Gastrocnemius medialis (tissue), 4 donors: Measurements from ENCODE around the gene BARX2. TPM values are rescaled to one million over a fixed set of nuclear protein-coding genes. Genes with fewer than 3 reads are reported as not detected.

Experiments
- ATAC-seq, 2 donors: fragments of 150-250 bp; one replicate each; pipeline ENCODE4 v1.9.1; 2016
- DNase-seq, 2 donors: peaks; one replicate each; pipeline ENCODE4 v3.0.0-alpha.2; 2019
- H3K27ac ChIP-seq, 4 donors: fragments of 200-600 bp; sonication (generic); 1 replicate in 1 of 4; 2 replicates in 3 of 4; pipeline ENCODE4 v1.5.1; 2016 to 2018; ENCODE audit warnings: mild to moderate bottlenecking in 2 of 4, moderate library complexity in 1 of 4
- H3K27me3 ChIP-seq, 3 donors: fragments of 200-600 bp; sonication (generic) in 2 of 3; 1 replicate in 1 of 3; 2 replicates in 2 of 3; pipeline versions ENCODE4 v1.5.1 to v1.6.0; 2016 to 2019; ENCODE audit warnings: mild to moderate bottlenecking in 1 of 3, moderate library complexity in 1 of 3
- H3K36me3 ChIP-seq, 2 donors: fragments of 200-600 bp; sonication (generic) in 1 of 2; one replicate each; pipeline ENCODE4 v1.5.1; 2017 to 2018
- H3K4me1 ChIP-seq, 2 donors: fragments of 200-600 bp; sonication (generic) in 1 of 2; one replicate each; pipeline ENCODE4 v1.5.1; 2016 to 2017; ENCODE audit warnings: mild to moderate bottlenecking in 2 of 2
- H3K4me3 ChIP-seq, 4 donors: fragments of 200-600 bp; sonication (generic) in 3 of 4; 1 replicate in 1 of 4; 2 replicates in 3 of 4; pipeline ENCODE4 v1.5.1; 2016 to 2019; ENCODE audit warnings: mild to moderate bottlenecking in 2 of 4
- H3K9me3 ChIP-seq, 3 donors: fragments of 200-600 bp; sonication (generic) in 2 of 3; 1 replicate in 1 of 3; 2 replicates in 2 of 3; pipeline ENCODE4 v1.5.1; 2016 to 2019
- CTCF ChIP-seq, 5 experiments: fragments of 450-650 bp in 3 of 5; fragments of 200-600 bp in 2 of 5; sonication (generic) in 2 of 5; IDR thresholded peaks in 4 of 5; conservative IDR thresholded peaks in 1 of 5; 1 replicate in 4 of 5; 2 replicates in 1 of 5; pipeline ENCODE4 v1.5.1; 2016 to 2019; ENCODE audit warnings: antibody characterized with exemption in 5 of 5, mild to moderate bottlenecking in 3 of 5, moderate library complexity in 3 of 5
- POLR2A ChIP-seq, 2 donors: fragments of 450-650 bp; IDR thresholded peaks; one replicate each; pipeline ENCODE4 v1.6.1; 2017; ENCODE audit warnings: antibody characterized with exemption in 2 of 2, mild to moderate bottlenecking in 2 of 2, moderate library complexity in 2 of 2
- in situ Hi-C, 4 donors: fragments of 200-750 bp; cut with MboI; loops; one replicate each; pipeline versions ENCODE4 v1.15.0 to v1.8.0; 2017; ENCODE audit warnings: low sequenced_read_pairs in 4 of 4
- intact Hi-C: fragments of 100-400 bp; cut with DNase I; formaldehyde crosslinking; loops from one replicate; pipeline ENCODE4 v1.15.1; 2023; ENCODE audit warnings: low total_unique reads
- total RNA-seq, 4 donors: library from RNA; depleted of rRNA; stranded (reverse); fragments of >200 nt; gene quantifications; one replicate each; pipeline versions ENCODE4 v1.1.0 to v1.2.3, GENCODE V29; 2016

BARX2 gene
- total RNA-seq, 4 donors from 2014 or later, result 1.2 to 4.4 TPM; not detected in 2

- intact Hi-C loops, result no loop called here
- Histone ChIP-seq H3K4me3 (peak overlapping the region in 3 of 4 donors; percentile 22 to 46 (median 26)), H3K27me3 (peaks cover 78 to 93% (median 82%) of the 10 kb centered on the region in 3 donors), H3K27ac (peak overlapping the region in 1 of 4 donors; percentile 3), H3K36me3 (no peaks in the 10 kb centered on the region), H3K9me3 (no peaks in the 10 kb centered on the region), H3K4me1 (peaks cover 0 to 5% of the 10 kb centered on the region in 2 donors)
- TF ChIP-seq CTCF (IDR thresholded peaks at IDR 0.05 in 4 of 5, conservative IDR thresholded peaks at IDR 0.05 in 1 of 5) (no peak), POLR2A (IDR thresholded peaks at IDR 0.05) (no peak)
- in situ Hi-C loops, result loop anchor here in 2 of 4 donors (25.0 kb wide), 1 partner anchor 362 kb away; no protein-coding TSS in a partner anchor
- peak in 1 of 2 donors; percentile 42 for DNase-seq
- peak in 1 of 2 donors; percentile 24 for ATAC-seq
These were observed 476 bp upstream of the BARX2 start for GRCh38 chr11:129374993-129375750.

- no peaks in the 10 kb centered on the region for H3K36me3 ChIP-seq
- no peaks in the 10 kb centered on the region for H3K9me3 ChIP-seq
- no peak overlapping the region for H3K27ac ChIP-seq
- H3K4me1 ChIP-seq, result peaks cover 0 to 5% of the 10 kb centered on the region in 2 donors
- in situ Hi-C loops, result no loop called here
- DNase-seq (no peak), ATAC-seq (no peak)
- TF ChIP-seq POLR2A (IDR thresholded peaks at IDR 0.05), result no peak
- TF ChIP-seq CTCF (IDR thresholded peaks at IDR 0.05 in 4 of 5, conservative IDR thresholded peaks at IDR 0.05 in 1 of 5), result no peak
- peak overlapping the region in 1 of 4 donors; percentile 43 for H3K4me3 ChIP-seq
- peaks cover 63 to 86% (median 65%) of the 10 kb centered on the region in 3 donors for H3K27me3 ChIP-seq
- intact Hi-C loops, result no loop called here
These were observed 1.2 kb downstream of the BARX2 start for GRCh38 chr11:129376658-129377341.

- ATAC-seq, result no peak
- peaks cover 54 to 82% (median 56%) of the 10 kb centered on the region in 3 donors for H3K27me3 ChIP-seq
- TF ChIP-seq CTCF (IDR thresholded peaks at IDR 0.05 in 4 of 5, conservative IDR thresholded peaks at IDR 0.05 in 1 of 5), result no peak
- no peak for TF ChIP-seq POLR2A (IDR thresholded peaks at IDR 0.05)
- no peaks in the 10 kb centered on the region for H3K9me3 ChIP-seq
- H3K36me3 ChIP-seq, result no peaks in the 10 kb centered on the region
- in situ Hi-C loops, result no loop called here
- H3K4me3 ChIP-seq, result no peak overlapping the region
- H3K4me1 ChIP-seq, result peaks cover 0 to 5% of the 10 kb centered on the region in 2 donors
- H3K27ac ChIP-seq, result no peak overlapping the region
- intact Hi-C loops, result no loop called here
- DNase-seq, result no peak
These were observed 2.1 kb downstream of the BARX2 start for GRCh38 chr11:129377739-129378138.

GRCh38 chr11:129380413-129380812 is 4.8 kb downstream of the BARX2 start:
- Histone ChIP-seq H3K27ac (no peak overlapping the region), H3K4me1 (no peaks in the 10 kb centered on the region), H3K27me3 (peaks cover 29 to 55% (median 33%) of the 10 kb centered on the region in 3 donors), H3K9me3 (no peaks in the 10 kb centered on the region), H3K36me3 (no peaks in the 10 kb centered on the region), H3K4me3 (no peak overlapping the region)
- TF ChIP-seq CTCF (IDR thresholded peaks at IDR 0.05 in 4 of 5, conservative IDR thresholded peaks at IDR 0.05 in 1 of 5) (no peak), POLR2A (IDR thresholded peaks at IDR 0.05) (no peak)
- ATAC-seq (no peak), DNase-seq (no peak)
- in situ Hi-C loops (no loop called here), intact Hi-C loops (no loop called here)
